GM18526 (cell line): Measurements from ENCODE around the gene RALGAPB.

ENCODE experiments used
- POLR2A ChIP-seq: IDR thresholded peaks from 3 replicates; pipeline ENCODE4 v1.6.1; 2011; ENCODE audit not compliant: insufficient read length; ENCODE audit errors: extremely low read depth

RALGAPB gene

GRCh38 chr20:38472513-38473366 lies at the start of gene RALGAPB:
RALGAPB (plus strand) TSS chr20:38472843; CDS start chr20:38488433, 15,590 bp downstream.
- peak; percentile 73 for TF ChIP-seq POLR2A

GRCh38 chr20:38423541-38423940 lies 49.1 kb upstream of the RALGAPB start:
- TF ChIP-seq POLR2A, result no peak

- TF ChIP-seq POLR2A, result no peak
These were observed 48.2 kb upstream of the RALGAPB start for GRCh38 chr20:38424401-38424800.

GRCh38 chr20:38426006-38426897 lies 46.4 kb upstream of the RALGAPB start:
- no peak for TF ChIP-seq POLR2A

- no peak for TF ChIP-seq POLR2A
These were observed 45.0 kb upstream of the RALGAPB start for GRCh38 chr20:38427655-38428023.

GRCh38 chr20:38428800-38429199 lies 43.8 kb upstream of the RALGAPB start:
- TF ChIP-seq POLR2A, result no peak

- no peak for TF ChIP-seq POLR2A
These were observed 43.3 kb upstream of the RALGAPB start for GRCh38 chr20:38429301-38429700.

- no peak for TF ChIP-seq POLR2A
These were observed 41.8 kb upstream of the RALGAPB start for GRCh38 chr20:38430679-38431325.

- no peak for TF ChIP-seq POLR2A
These were observed 40.4 kb upstream of the RALGAPB start for GRCh38 chr20:38432292-38432691.

- TF ChIP-seq POLR2A, result no peak
These were observed 39.2 kb upstream of the RALGAPB start for GRCh38 chr20:38433304-38433972.

GRCh38 chr20:38434301-38434741 lies 38.3 kb upstream of the RALGAPB start:
- TF ChIP-seq POLR2A, result no peak

GRCh38 chr20:38434770-38435554 lies 37.7 kb upstream of the RALGAPB start, which contains the start of gene SNHG17:
SNHG17 (minus strand) TSS chr20:38435328.
- TF ChIP-seq POLR2A, result peak; percentile 98

- TF ChIP-seq POLR2A, result no peak
These were observed 37.1 kb upstream of the RALGAPB start for GRCh38 chr20:38435555-38435939.

GRCh38 chr20:38437796-38438195 lies 34.8 kb upstream of the RALGAPB start:
- no peak for TF ChIP-seq POLR2A

- no peak for TF ChIP-seq POLR2A
These were observed 30.7 kb upstream of the RALGAPB start for GRCh38 chr20:38441916-38442315.

- no peak for TF ChIP-seq POLR2A
These were observed 27.3 kb upstream of the RALGAPB start for GRCh38 chr20:38445381-38445796.
